K562 (cell line): ENCODE measurements around the gene GUK1. TPM values are rescaled to one million over a fixed set of nuclear protein-coding genes. Genes with fewer than 3 reads are reported as not detected.

Experiments
- ATAC-seq: fragments of 200-7000 bp; cut with Tn5 transposase; 3 replicates; pipeline ENCODE4 v1.9.1; 2020; ENCODE audit warnings: moderate library complexity
- BruUV-seq: library from RNA; stranded (reverse); fragments of 400-500 nt; replicated peaks from 2 replicates; lab custom pipeline; 2021; lab: Mats Ljungman, UMichigan
- CTCF ChIA-PET: fragments of 300-600 bp; formaldehyde crosslinking; extraction: SDS; loops from one replicate; lab custom pipeline; 2021; ENCODE audit warnings: low intra/inter-chr PET ratio; lab: Yijun Ruan, JAX
- POLR2A ChIA-PET: fragments of 300-600, 350-650 bp; sonication (Branson Sonifier 250); formaldehyde crosslinking; extraction: SDS; loops from one replicate; lab custom pipeline; 2021; ENCODE audit warnings: antibody characterized with exemption, inconsistent platforms; lab: Yijun Ruan, JAX
- DNase-seq, 4 experiments: peaks; one replicate each; pipeline versions ENCODE4 v3.0.0 to v3.0.0-alpha.2; 2011 to 2018; ENCODE audit warnings: low spot score in 3 of 4, mixed read lengths in 3 of 4; ENCODE audit errors: extremely low read depth in 1 of 4
- FAIRE-seq: peaks from 2 replicates; lab custom pipeline; 2011; peaks lifted over from hg19 to GRCh38; lab: Jason Lieb, UNC
- H2AFZ ChIP-seq: 2 replicates; pipeline ENCODE4 v1.6.0; 2011; ENCODE audit warnings: low read depth, low read length, control low read depth, inconsistent platforms
- H3K27ac ChIP-seq: fragments of 200-600 bp; 3 replicates; pipeline ENCODE4 v1.8.0; 2011; ENCODE audit warnings: low read depth, mild to moderate bottlenecking, control low read depth, inconsistent platforms, low read length, moderate library complexity, mixed read lengths; ENCODE audit errors: extremely low read depth
- H3K27me3 ChIP-seq, 2 experiments: fragments of 300-600 bp in 1 of 2; 2 replicates in 1 of 2; 3 replicates in 1 of 2; pipeline versions ENCODE4 v1.6.0 to v1.8.0; 2011; ENCODE audit warnings: inconsistent platforms in 2 of 2, low read length in 2 of 2, mild to moderate bottlenecking in 1 of 2, mixed read lengths in 1 of 2, moderate library complexity in 1 of 2; ENCODE audit not compliant: control insufficient read depth in 2 of 2, insufficient read depth in 2 of 2
- H3K36me3 ChIP-seq: fragments of 300-600 bp; 3 replicates; pipeline ENCODE4 v1.8.0; 2011; ENCODE audit warnings: mild to moderate bottlenecking, low read length, inconsistent platforms; ENCODE audit not compliant: control insufficient read depth, insufficient read depth
- H3K4me1 ChIP-seq, 2 experiments: fragments of 200-600 bp in 1 of 2; replicated peaks in 1 of 2; 2 replicates in 1 of 2; 3 replicates in 1 of 2; pipeline versions ENCODE4 v1.5.1 to v1.8.0; 2011; ENCODE audit warnings: inconsistent platforms in 2 of 2, low read length in 2 of 2, mild to moderate bottlenecking in 1 of 2, mixed read lengths in 1 of 2, moderate library complexity in 1 of 2; ENCODE audit not compliant: control insufficient read depth in 2 of 2, insufficient read depth in 2 of 2
- H3K4me2 ChIP-seq: 2 replicates; pipeline ENCODE4 v1.6.1; 2011; ENCODE audit warnings: low read length, control low read depth, inconsistent platforms, mixed read lengths; ENCODE audit not compliant: insufficient read depth
- H3K4me3 ChIP-seq: fragments of 200-600 bp; sonication (generic), shearing (Covaris generic); 2 replicates; pipeline ENCODE4 v1.5.1; 2016; ENCODE audit warnings: control low read depth, inconsistent platforms
- H3K79me2 ChIP-seq: fragments of 200-600 bp; 3 replicates; pipeline ENCODE4 v1.8.0; 2011; ENCODE audit warnings: low read length, inconsistent platforms; ENCODE audit not compliant: control insufficient read depth, insufficient read depth
- H3K9ac ChIP-seq, 2 experiments: 2 replicates each; pipeline versions ENCODE4 v1.6.0 to v1.6.1; 2011; ENCODE audit warnings: low read depth in 2 of 2, low read length in 2 of 2, control low read depth in 1 of 2, inconsistent platforms in 1 of 2, mild to moderate bottlenecking in 1 of 2, mixed read lengths in 1 of 2; ENCODE audit not compliant: insufficient read depth in 1 of 2
- H3K9me1 ChIP-seq: one replicate; pipeline ENCODE4 v1.6.0; 2011; ENCODE audit warnings: inconsistent platforms, mild to moderate bottlenecking, low read length, moderate library complexity; ENCODE audit not compliant: control insufficient read depth, insufficient read depth
- H3K9me3 ChIP-seq: replicated peaks from 2 replicates; pipeline ENCODE4 v1.5.1; 2011; ENCODE audit warnings: low read depth, low read length, inconsistent platforms; ENCODE audit not compliant: control insufficient read depth, insufficient read depth
- H4K20me1 ChIP-seq: replicated peaks from 2 replicates; pipeline ENCODE4 v1.6.1; 2011; ENCODE audit warnings: low read length, inconsistent platforms, mixed read lengths; ENCODE audit not compliant: control insufficient read depth, insufficient read depth
- ARID1B ChIP-seq: fragments of 450-650 bp; IDR thresholded peaks from 2 replicates; pipeline ENCODE4 v1.6.1; 2016; ENCODE audit warnings: antibody characterized with exemption, mild to moderate bottlenecking, inconsistent platforms
- FOXA1 ChIP-seq: fragments of 450-650 bp; IDR thresholded peaks from 2 replicates; pipeline ENCODE4 v1.6.1; 2016; ENCODE audit warnings: mild to moderate bottlenecking, borderline replicate concordance
- SNIP1 ChIP-seq: fragments of 450-650 bp; IDR thresholded peaks from 2 replicates; pipeline ENCODE4 v1.7.1; 2017; ENCODE audit warnings: low read depth, mild to moderate bottlenecking
- TFAP4 ChIP-seq: sonication (generic); formaldehyde crosslinking; IDR thresholded peaks from 2 replicates; pipeline ENCODE4 v1.8.0; 2022; ENCODE audit warnings: missing genetic modification reagents, mild to moderate bottlenecking, moderate library complexity, borderline replicate concordance
- ZBTB7A ChIP-seq: IDR thresholded peaks from 2 replicates; pipeline ENCODE4 v1.6.1; 2011; ENCODE audit warnings: low read depth, mild to moderate bottlenecking, low read length, moderate library complexity, borderline replicate concordance; ENCODE audit not compliant: control insufficient read depth
- ZFP36 ChIP-seq: fragments of 150-350 bp; IDR thresholded peaks from 2 replicates; pipeline ENCODE4 v1.6.1; 2018; ENCODE audit warnings: low read length, low read depth; ENCODE audit not compliant: partially characterized antibody
- ZKSCAN1 ChIP-seq: fragments of 150-350 bp; IDR thresholded peaks from 2 replicates; pipeline ENCODE4 v1.6.1; 2016; ENCODE audit warnings: low read depth, low read length
- ZNF740 ChIP-seq, 3 experiments: fragments of 200-800 bp in 1 of 3; sonication (Bioruptor generic) in 1 of 3; sonication (generic) in 1 of 3; formaldehyde crosslinking in 1 of 3; IDR thresholded peaks; 2 replicates each; pipeline versions ENCODE4 v1.6.1 to v1.8.0; 2016 to 2022; ENCODE audit warnings: mild to moderate bottlenecking in 2 of 3, missing compliant biosample characterization in 2 of 3, missing genetic modification characterization in 2 of 3, missing genetic modification reagents in 1 of 3
- WGBS: fragments of 100-300 bp; shearing (Covaris generic); methylation state at CpG from one replicate; pipeline ENCODE4 v1.1.6; 2016; ENCODE audit warnings: low coverage, mixed read lengths; ENCODE audit not compliant: insufficient coverage; ENCODE audit errors: missing lambda C conversion rate; 5-methylcytosine and 5-hydroxymethylcytosine counted together
- in situ Hi-C: fragments of 300-500 bp; cut with MboI; formaldehyde crosslinking; loops from 4 replicates; pipeline ENCODE4 v1.15.0; 2018; ENCODE audit warnings: inconsistent platforms, mixed read lengths
- intact Hi-C: fragments of 100-400 bp; cut with micrococcal nuclease; formaldehyde crosslinking; loops from 2 replicates; pipeline ENCODE4 v1.14.2; 2022
- polyA plus RNA-seq, 8 experiments: library from polyadenylated mRNA; depleted of rRNA in 4 of 8; stranded (reverse) in 5 of 8; unstranded in 3 of 8; fragments of >200 nt; fragmentation: Nextera tagmentation in 2 of 8; fragmentation: Illumina TruSeq in 1 of 8; extraction: Ambion mirVana in 2 of 8; extraction: Trizol in 1 of 8; gene quantifications; 2 replicates each; pipeline versions ENCODE4 v1.2.1 to v1.2.3, GENCODE V29; 2011 to 2014; ENCODE audit warnings: inconsistent platforms in 1 of 8, missing spikeins in 1 of 8
- total RNA-seq, 7 experiments: library from RNA; depleted of rRNA in 6 of 7; stranded (reverse); fragments of >200 nt in 6 of 7; fragmentation: Illumina TruSeq in 2 of 7; extraction: Trizol in 2 of 7; gene quantifications; 2 replicates each; pipeline versions ENCODE4 v1.2.1 to v1.2.3, GENCODE V29; 2011 to 2021; ENCODE audit warnings: low replicate concordance in 1 of 7

The GUK1 gene
- total and polyA plus RNA-seq, 9 of the 15 experiments (the other 6 are each of a cell fraction or from before 2014, with no cell fraction given), result 7.0 to 331 (median 132) TPM

- no peaks in the 10 kb centered on the region for H3K27me3 ChIP-seq
- no peak for TF ChIP-seq FOXA1
- ATAC-seq (no peak), DNase-seq (no peak), FAIRE-seq (no peak)
- in situ Hi-C loops, result no loop called here
- CTCF ChIA-PET, result no interaction called here
- H3K79me2 ChIP-seq, result peaks cover 7% of the 10 kb centered on the region
- H3K27ac ChIP-seq, result no peak overlapping the region
- no peak overlapping the region for H3K4me2 ChIP-seq
- H3K9me1 ChIP-seq, result peaks cover 12% of the 10 kb centered on the region
- peaks cover 6% of the 10 kb centered on the region for H4K20me1 ChIP-seq
- peaks cover 15 to 66% of the 10 kb centered on the region in 2 experiments for H3K4me1 ChIP-seq
- H3K9ac ChIP-seq, result peak overlapping the region in 1 of 2 experiments; percentile 83; a peak in 2 of 4 replicates
- POLR2A ChIA-PET, result interaction anchor here (0.6 to 3.3 kb wide), 6 partner anchors 11 to 243 kb away, joined by 3 to 15 read pairs (median 3); no protein-coding TSS in a partner anchor
- H2AFZ ChIP-seq, result no peak overlapping the region
- 55% methylated on average over 9 of the region's 9 CpGs for WGBS
- no peaks in the 10 kb centered on the region for H3K9me3 ChIP-seq
- no peak overlapping the region for H3K4me3 ChIP-seq
- intact Hi-C loops, result no loop called here
- H3K36me3 ChIP-seq, result no peaks in the 10 kb centered on the region
- BruUV-seq, result no TSS peak
Observed at GRCh38 chr1:228161866-228162265, 21.8 kb downstream of the GUK1 start.

- in situ Hi-C loops, result no loop called here
- Histone ChIP-seq H3K4me2 (no peak overlapping the region), H3K27me3 (no peaks in the 10 kb centered on the region), H2AFZ (no peak overlapping the region), H3K4me3 (no peak overlapping the region), H3K9ac (peak overlapping the region in 1 of 2 experiments; percentile 83; a peak in 2 of 4 replicates), H3K79me2 (peaks cover 10% of the 10 kb centered on the region), H3K36me3 (no peaks in the 10 kb centered on the region), H3K9me1 (peaks cover 12% of the 10 kb centered on the region), H3K27ac (no peak overlapping the region), H3K4me1 (peaks cover 18 to 63% of the 10 kb centered on the region in 2 experiments), H3K9me3 (no peaks in the 10 kb centered on the region), H4K20me1 (peaks cover 6% of the 10 kb centered on the region)
- ATAC-seq, result no peak
- no TSS peak for BruUV-seq
- 0 out of 2 replicates have a peak, but pooled peaks have one; percentile 20 for TF ChIP-seq ZNF740 (CRISPR knock-in tag; IDR thresholded peaks at IDR 0.05)
- no peak for TF ChIP-seq ZNF740 (tag; IDR thresholded peaks at IDR 0.05)
- TF ChIP-seq ZBTB7A, result peak; percentile 52; the same call in 1 of the 2 replicates
- 0 out of 2 replicates have a peak, but pooled peaks have one; percentile 18 for TF ChIP-seq TFAP4 (CRISPR knock-in tag)
- TF ChIP-seq SNIP1, result no peak
- TF ChIP-seq ARID1B, result no peak
- peak; percentile 93 for TF ChIP-seq ZFP36
- no peak for TF ChIP-seq ZKSCAN1
- DNase-seq, result peak in 3 of 4 experiments; percentile 39 to 43 (median 42)
- ChIA-PET CTCF (no interaction called here), POLR2A (interaction anchor here (0.6 to 3.3 kb wide), 5 partner anchors 11 to 242 kb away, joined by 3 to 15 read pairs (median 3); no protein-coding TSS in a partner anchor)
- FAIRE-seq, result no peak
- intact Hi-C loops, result no loop called here
- 49% methylated on average over 12 of the region's 14 CpGs for WGBS
Observed at GRCh38 chr1:228162286-228163006, 22.4 kb downstream of the GUK1 start.
